ENCODE data around the gene GOLGA8J.

DNA sequence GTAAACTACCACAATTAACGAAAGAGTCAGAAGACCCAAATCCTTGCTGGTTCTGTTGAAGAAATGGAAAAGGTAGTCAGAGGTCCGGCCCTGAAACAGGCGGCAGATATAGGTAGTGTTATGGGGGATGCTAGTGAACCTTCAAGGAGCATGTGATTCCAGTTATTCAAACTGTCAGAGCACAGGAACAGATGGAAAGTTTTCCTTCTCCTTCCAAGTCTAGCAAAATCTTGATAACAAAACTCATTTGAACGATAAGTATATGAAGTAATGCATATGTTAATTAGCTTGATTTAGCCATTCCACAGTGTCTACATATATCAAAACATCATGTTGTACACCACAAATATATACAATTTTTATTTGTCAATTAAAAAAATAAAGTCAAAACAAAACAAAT, 26.6 kb upstream of the GOLGA8J start:
- TF ChIP-seq, protein P1, sequence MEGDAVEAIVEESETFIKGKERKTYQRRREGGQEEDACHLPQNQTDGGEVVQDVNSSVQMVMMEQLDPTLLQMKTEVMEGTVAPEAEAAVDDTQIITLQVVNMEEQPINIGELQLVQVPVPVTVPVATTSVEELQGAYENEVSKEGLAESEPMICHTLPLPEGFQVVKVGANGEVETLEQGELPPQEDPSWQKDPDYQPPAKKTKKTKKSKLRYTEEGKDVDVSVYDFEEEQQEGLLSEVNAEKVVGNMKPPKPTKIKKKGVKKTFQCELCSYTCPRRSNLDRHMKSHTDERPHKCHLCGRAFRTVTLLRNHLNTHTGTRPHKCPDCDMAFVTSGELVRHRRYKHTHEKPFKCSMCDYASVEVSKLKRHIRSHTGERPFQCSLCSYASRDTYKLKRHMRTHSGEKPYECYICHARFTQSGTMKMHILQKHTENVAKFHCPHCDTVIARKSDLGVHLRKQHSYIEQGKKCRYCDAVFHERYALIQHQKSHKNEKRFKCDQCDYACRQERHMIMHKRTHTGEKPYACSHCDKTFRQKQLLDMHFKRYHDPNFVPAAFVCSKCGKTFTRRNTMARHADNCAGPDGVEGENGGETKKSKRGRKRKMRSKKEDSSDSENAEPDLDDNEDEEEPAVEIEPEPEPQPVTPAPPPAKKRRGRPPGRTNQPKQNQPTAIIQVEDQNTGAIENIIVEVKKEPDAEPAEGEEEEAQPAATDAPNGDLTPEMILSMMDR (conservative IDR thresholded peaks at IDR 0.05) = no peak
- TF ChIP-seq ZFX (IDR thresholded peaks at IDR 0.05) = no peak
